ENCODE data around the gene PTPN22. TPM values are rescaled to one million over a fixed set of nuclear protein-coding genes. Genes with fewer than 3 reads are reported as not detected.

Gene PTPN22
- polyA plus RNA-seq, 1 donor (not counting 4 experiments of a cell fraction or from before 2014, with no cell fraction given) = 0.39 TPM

DNA sequence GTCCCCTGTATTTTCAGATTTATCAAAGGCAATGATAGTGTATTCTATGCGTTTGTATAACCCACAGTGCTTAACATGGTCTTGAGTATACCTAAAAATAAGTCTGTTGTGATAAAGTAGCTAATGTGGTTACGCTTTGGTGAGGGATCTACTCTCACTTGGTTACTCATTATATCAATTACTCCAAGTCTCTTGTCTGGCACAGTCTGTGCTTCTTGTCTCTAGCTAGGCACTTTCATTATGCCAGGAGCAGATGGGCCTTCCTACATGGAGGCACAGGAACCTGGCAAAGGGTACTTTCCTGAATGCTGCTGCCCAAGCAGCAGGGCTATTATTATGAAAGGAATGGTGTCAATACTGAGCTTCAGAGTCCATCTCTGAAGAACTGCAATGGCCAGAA is 4.2 kb upstream of the PTPN22 start:
- Histone ChIP-seq H3K36me3 (ENCODE audit: control insufficient read depth in 2 of 2, extremely low read depth in 1 of 2, insufficient read depth in 2 of 2, low read length in 2 of 2) (no peaks in the 10 kb centered on the region), H3K9ac (ENCODE audit: control insufficient read depth, extremely low read depth, insufficient read depth, low read length) (no peak overlapping the region), H3K4me3 (ENCODE audit: control insufficient read depth in 2 of 3, extremely low read depth in 1 of 3, insufficient read depth in 2 of 3, low read depth in 1 of 3, low read length in 3 of 3) (no peak overlapping the region), H3K79me2 (ENCODE audit: control insufficient read depth, insufficient read depth, low read length) (no peaks in the 10 kb centered on the region), H3K27me3 (ENCODE audit: control insufficient read depth, extremely low read depth, insufficient read depth, low read length) (no peaks in the 10 kb centered on the region), H2AFZ (ENCODE audit: control insufficient read depth, low read length) (no peak overlapping the region), H4K20me1 (ENCODE audit: control insufficient read depth, extremely low read depth, insufficient read depth, low read length) (no peaks in the 10 kb centered on the region), H3K4me1 (ENCODE audit: control insufficient read depth, extremely low read depth, insufficient read depth, low read length) (peaks cover 35% of the 10 kb centered on the region), H3K27ac (ENCODE audit: control insufficient read depth, insufficient read depth, low read length) (no peak overlapping the region), H3K9me3 (ENCODE audit: control insufficient read depth, low read depth, low read length) (no peaks in the 10 kb centered on the region), H3K9me1 (ENCODE audit: control insufficient read depth, extremely low read depth, insufficient read depth, low read length) (no peaks in the 10 kb centered on the region), H3K4me2 (ENCODE audit: control insufficient read depth, extremely low read depth, insufficient read depth, low read depth, low read length) (no peak overlapping the region)
- DNase-seq (ENCODE audit: low read depth, low spot score) (no peak), FAIRE-seq (no peak)
- dilution Hi-C loops (cut with MboI; ENCODE audit: extremely low pct_ligation_motif_present, low sequenced_read_pairs) = no loop called here
- TF ChIP-seq, protein P1, sequence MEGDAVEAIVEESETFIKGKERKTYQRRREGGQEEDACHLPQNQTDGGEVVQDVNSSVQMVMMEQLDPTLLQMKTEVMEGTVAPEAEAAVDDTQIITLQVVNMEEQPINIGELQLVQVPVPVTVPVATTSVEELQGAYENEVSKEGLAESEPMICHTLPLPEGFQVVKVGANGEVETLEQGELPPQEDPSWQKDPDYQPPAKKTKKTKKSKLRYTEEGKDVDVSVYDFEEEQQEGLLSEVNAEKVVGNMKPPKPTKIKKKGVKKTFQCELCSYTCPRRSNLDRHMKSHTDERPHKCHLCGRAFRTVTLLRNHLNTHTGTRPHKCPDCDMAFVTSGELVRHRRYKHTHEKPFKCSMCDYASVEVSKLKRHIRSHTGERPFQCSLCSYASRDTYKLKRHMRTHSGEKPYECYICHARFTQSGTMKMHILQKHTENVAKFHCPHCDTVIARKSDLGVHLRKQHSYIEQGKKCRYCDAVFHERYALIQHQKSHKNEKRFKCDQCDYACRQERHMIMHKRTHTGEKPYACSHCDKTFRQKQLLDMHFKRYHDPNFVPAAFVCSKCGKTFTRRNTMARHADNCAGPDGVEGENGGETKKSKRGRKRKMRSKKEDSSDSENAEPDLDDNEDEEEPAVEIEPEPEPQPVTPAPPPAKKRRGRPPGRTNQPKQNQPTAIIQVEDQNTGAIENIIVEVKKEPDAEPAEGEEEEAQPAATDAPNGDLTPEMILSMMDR (optimal IDR thresholded peaks at IDR 0.05 in 1 of 3, IDR thresholded peaks at IDR 0.05 in 1 of 3, conservative IDR thresholded peaks at IDR 0.05 in 1 of 3; ENCODE audit: extremely low read depth in 1 of 3, insufficient read depth in 2 of 3, low read length in 3 of 3) = no peak
- no peak for TF ChIP-seq EZH2 (IDR thresholded peaks at IDR 0.05; ENCODE audit: low read length)

DNA sequence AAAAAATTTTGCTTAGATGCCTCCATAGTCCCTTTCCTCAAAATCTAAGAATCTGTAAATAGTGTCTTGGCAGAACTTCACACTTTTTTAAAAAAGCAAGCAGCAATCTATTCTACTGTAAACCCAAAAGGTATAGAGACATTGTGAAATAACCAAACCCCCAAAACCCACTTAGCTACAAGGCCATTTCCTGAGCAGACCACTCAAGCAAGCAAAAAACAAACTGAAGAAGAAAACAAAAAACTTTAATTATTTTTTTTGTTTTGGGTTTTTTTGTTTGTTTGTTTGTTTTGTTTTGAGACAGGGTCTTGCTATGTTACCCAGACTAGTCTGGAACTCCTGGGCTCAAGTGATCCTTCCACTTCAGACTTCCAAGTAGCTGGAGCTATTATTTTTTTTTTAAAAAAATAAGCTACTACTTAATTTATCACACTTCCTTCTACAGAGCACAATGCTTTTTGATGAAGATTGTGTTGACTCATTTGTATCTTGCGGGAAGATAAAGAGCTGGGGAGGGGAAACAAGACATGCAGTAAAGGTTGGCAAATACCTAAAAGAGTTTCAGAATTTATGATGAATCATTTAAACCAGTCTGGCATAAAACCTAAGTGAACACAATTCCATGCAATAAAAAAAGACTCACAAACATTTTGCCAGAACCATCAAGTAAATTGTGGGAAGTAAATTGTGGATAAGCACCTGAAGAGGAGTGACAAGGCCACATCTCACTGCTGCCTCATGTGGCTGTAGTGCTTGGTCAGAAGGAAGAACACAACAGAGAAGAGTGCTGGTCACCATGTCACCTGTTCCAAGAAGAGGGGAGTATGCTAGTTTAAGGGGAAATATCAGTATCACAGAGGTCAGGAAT is 2.7 kb upstream of the PTPN22 start:
- dilution Hi-C loops (cut with MboI; ENCODE audit: extremely low pct_ligation_motif_present, low sequenced_read_pairs) = no loop called here
- Histone ChIP-seq H3K27me3 (ENCODE audit: control insufficient read depth, extremely low read depth, insufficient read depth, low read length) (no peaks in the 10 kb centered on the region), H3K4me1 (ENCODE audit: control insufficient read depth, extremely low read depth, insufficient read depth, low read length) (peaks cover 39% of the 10 kb centered on the region), H3K27ac (ENCODE audit: control insufficient read depth, insufficient read depth, low read length) (peak overlapping the region; percentile 26), H2AFZ (ENCODE audit: control insufficient read depth, low read length) (no peak overlapping the region), H3K79me2 (ENCODE audit: control insufficient read depth, insufficient read depth, low read length) (no peaks in the 10 kb centered on the region), H3K4me3 (ENCODE audit: control insufficient read depth in 2 of 3, extremely low read depth in 1 of 3, insufficient read depth in 2 of 3, low read depth in 1 of 3, low read length in 3 of 3) (no peak overlapping the region), H3K9me1 (ENCODE audit: control insufficient read depth, extremely low read depth, insufficient read depth, low read length) (no peaks in the 10 kb centered on the region), H3K9me3 (ENCODE audit: control insufficient read depth, low read depth, low read length) (no peaks in the 10 kb centered on the region), H3K4me2 (ENCODE audit: control insufficient read depth, extremely low read depth, insufficient read depth, low read depth, low read length) (peak overlapping the region; percentile 57), H4K20me1 (ENCODE audit: control insufficient read depth, extremely low read depth, insufficient read depth, low read length) (no peaks in the 10 kb centered on the region), H3K36me3 (ENCODE audit: control insufficient read depth in 2 of 2, extremely low read depth in 1 of 2, insufficient read depth in 2 of 2, low read length in 2 of 2) (no peaks in the 10 kb centered on the region), H3K9ac (ENCODE audit: control insufficient read depth, extremely low read depth, insufficient read depth, low read length) (no peak overlapping the region)
- TF ChIP-seq, protein P1 (optimal IDR thresholded peaks at IDR 0.05 in 1 of 3, IDR thresholded peaks at IDR 0.05 in 1 of 3, conservative IDR thresholded peaks at IDR 0.05 in 1 of 3; ENCODE audit: extremely low read depth in 1 of 3, insufficient read depth in 2 of 3, low read length in 3 of 3) = peak; percentile 26 to 54 (median 35)
- TF ChIP-seq EZH2 (IDR thresholded peaks at IDR 0.05; ENCODE audit: low read length) = no peak
- peak; percentile 85 for FAIRE-seq
- peak; percentile 60 for DNase-seq (ENCODE audit: low read depth, low spot score)
